IMR-90 (cell line): ENCODE data around the gene FAAP100. TPM values are rescaled to one million over a fixed set of nuclear protein-coding genes. Genes with fewer than 3 reads are reported as not detected.

ENCODE experiments used
- ATAC-seq: fragments of 200-7000 bp; cut with Tn5 transposase; 2 replicates; pipeline ENCODE4 v1.9.1; 2020; ENCODE audit warnings: low read depth, mild to moderate bottlenecking, moderate library complexity
- BruUV-seq: library from RNA; stranded (reverse); fragments of 400-500 nt; replicated peaks from 2 replicates; lab custom pipeline; 2021; lab: Mats Ljungman, UMichigan
- CTCF ChIA-PET: fragments of 300-600 bp; formaldehyde crosslinking; extraction: SDS; loops from one replicate; lab custom pipeline; 2021; ENCODE audit warnings: antibody characterized with exemption; lab: Yijun Ruan, JAX
- POLR2A ChIA-PET: fragments of 300-600 bp; sonication (Branson Sonifier 250); formaldehyde crosslinking; loops from one replicate; lab custom pipeline; 2022; ENCODE audit warnings: antibody characterized with exemption; ENCODE audit not compliant: unreplicated experiment; lab: Charles Lee
- DNase-seq: peaks from one replicate; pipeline ENCODE4 v3.0.0; 2013
- H2AFZ ChIP-seq: replicated peaks from 2 replicates; pipeline ENCODE3; 2013; ENCODE audit warnings: low read length, mild to moderate bottlenecking; ENCODE audit not compliant: poor library complexity
- H2AK5ac ChIP-seq: 2 replicates; pipeline ENCODE4 v1.6.1; 2013; ENCODE audit warnings: low read depth, low read length, inconsistent platforms
- H2AK9ac ChIP-seq: replicated peaks from 2 replicates; pipeline ENCODE3; 2013; ENCODE audit warnings: mild to moderate bottlenecking, low read depth, low read length, moderate library complexity; ENCODE audit not compliant: poor library complexity
- H2BK120ac ChIP-seq: 2 replicates; pipeline ENCODE4 v1.6.1; 2013; ENCODE audit warnings: low read depth, low read length, inconsistent platforms
- H2BK15ac ChIP-seq: 3 replicates; pipeline ENCODE4 v1.6.1; 2013; ENCODE audit warnings: low read depth, low read length, inconsistent platforms
- H2BK20ac ChIP-seq: 2 replicates; pipeline ENCODE4 v1.6.1; 2013; ENCODE audit warnings: low read depth, mild to moderate bottlenecking, inconsistent platforms, low read length, moderate library complexity
- H2BK5ac ChIP-seq: 2 replicates; pipeline ENCODE4 v1.6.1; 2013; ENCODE audit warnings: mild to moderate bottlenecking, low read depth, low read length, inconsistent platforms; ENCODE audit not compliant: poor library complexity, severe bottlenecking
- H3K14ac ChIP-seq: replicated peaks from 2 replicates; pipeline ENCODE4 v1.6.1; 2013; ENCODE audit warnings: low read depth, low read length, inconsistent platforms
- H3K18ac ChIP-seq: 2 replicates; pipeline ENCODE4 v1.6.1; 2013; ENCODE audit warnings: low read depth, low read length, control low read depth
- H3K23ac ChIP-seq: 2 replicates; pipeline ENCODE4 v1.6.1; 2013; ENCODE audit warnings: low read depth, low read length, inconsistent platforms
- H3K27ac ChIP-seq: 2 replicates; pipeline ENCODE4 v1.5.1; 2013; ENCODE audit warnings: mild to moderate bottlenecking, control low read depth, low read length; ENCODE audit not compliant: insufficient read depth
- H3K27me3 ChIP-seq: 2 replicates; pipeline ENCODE4 v1.6.1; 2013; ENCODE audit warnings: low read length; ENCODE audit not compliant: control insufficient read depth, insufficient read depth
- H3K36me3 ChIP-seq: 2 replicates; pipeline ENCODE4 v1.6.1; 2013; ENCODE audit warnings: low read length, mixed read lengths; ENCODE audit not compliant: control insufficient read depth, insufficient read depth
- H3K4ac ChIP-seq: 2 replicates; pipeline ENCODE4 v1.6.1; 2013; ENCODE audit warnings: low read depth, low read length, inconsistent platforms
- H3K4me1 ChIP-seq: 2 replicates; pipeline ENCODE4 v1.6.1; 2013; ENCODE audit warnings: low read length, mixed read lengths; ENCODE audit not compliant: control insufficient read depth, insufficient read depth
- H3K4me2 ChIP-seq: 2 replicates; pipeline ENCODE4 v1.6.1; 2013; ENCODE audit warnings: low read depth, mild to moderate bottlenecking, control low read depth, low read length, moderate library complexity
- H3K4me3 ChIP-seq: 2 replicates; pipeline ENCODE4 v1.5.1; 2013; ENCODE audit warnings: low read depth, mild to moderate bottlenecking, control low read depth, low read length, moderate library complexity; ENCODE audit not compliant: insufficient read depth
- H3K56ac ChIP-seq: 2 replicates; pipeline ENCODE4 v1.6.1; 2013; ENCODE audit warnings: low read length, inconsistent platforms; ENCODE audit not compliant: insufficient read depth; ENCODE audit errors: extremely low read depth
- H3K79me1 ChIP-seq, 2 experiments: 2 replicates each; pipeline ENCODE4 v1.6.1; 2013; ENCODE audit warnings: low read length in 2 of 2, inconsistent platforms in 1 of 2, low read depth in 1 of 2
- H3K9ac ChIP-seq: 2 replicates; pipeline ENCODE4 v1.6.1; 2013; ENCODE audit warnings: low read depth, low read length, control low read depth
- H3K9me1 ChIP-seq: 2 replicates; pipeline ENCODE4 v1.6.1; 2013; ENCODE audit warnings: low read length, inconsistent platforms; ENCODE audit not compliant: insufficient read depth
- H3K9me3 ChIP-seq: 2 replicates; pipeline ENCODE4 v1.6.1; 2013; ENCODE audit warnings: low read length; ENCODE audit not compliant: control insufficient read depth, insufficient read depth
- H4K20me1 ChIP-seq: 2 replicates; pipeline ENCODE4 v1.6.1; 2013; ENCODE audit warnings: low read length, inconsistent platforms; ENCODE audit not compliant: insufficient read depth
- H4K5ac ChIP-seq: 2 replicates; pipeline ENCODE4 v1.6.1; 2013; ENCODE audit warnings: mild to moderate bottlenecking, low read depth, low read length, control low read depth
- H4K8ac ChIP-seq, 2 experiments: 2 replicates each; pipeline ENCODE4 v1.6.1; 2013; ENCODE audit warnings: low read depth in 2 of 2, low read length in 2 of 2, control low read depth in 1 of 2, inconsistent platforms in 1 of 2
- H4K91ac ChIP-seq: 2 replicates; pipeline ENCODE4 v1.6.1; 2013; ENCODE audit warnings: low read depth, low read length, inconsistent platforms; ENCODE audit not compliant: insufficient read depth
- CEBPB ChIP-seq: IDR thresholded peaks from 2 replicates; pipeline ENCODE4 v1.6.1; 2012; ENCODE audit warnings: low read depth, low read length, improper control_type of control experiment
- CTCF ChIP-seq: conservative IDR thresholded peaks from 2 replicates; pipeline ENCODE4 v1.5.1; 2012; ENCODE audit warnings: mild to moderate bottlenecking, low read depth, low read length, improper control_type of control experiment
- ELK1 ChIP-seq: fragments of 150-350 bp; IDR thresholded peaks from 2 replicates; pipeline ENCODE4 v1.6.1; 2016; ENCODE audit warnings: low read depth, mild to moderate bottlenecking, low read length, moderate library complexity, borderline replicate concordance
- FOS ChIP-seq: fragments of 150-350 bp; IDR thresholded peaks from 2 replicates; pipeline ENCODE4 v1.6.1; 2016; ENCODE audit warnings: low read depth, low read length
- MAFK ChIP-seq: IDR thresholded peaks from 2 replicates; pipeline ENCODE4 v1.6.1; 2012; ENCODE audit warnings: low read depth, low read length, improper control_type of control experiment
- MAZ ChIP-seq: IDR thresholded peaks from 2 replicates; pipeline ENCODE4 v1.6.1; 2012; ENCODE audit warnings: low read depth, mild to moderate bottlenecking, low read length, improper control_type of control experiment, moderate library complexity, borderline replicate concordance
- POLR2A ChIP-seq: IDR thresholded peaks from 2 replicates; pipeline ENCODE4 v1.6.1; 2012; ENCODE audit warnings: mild to moderate bottlenecking, low read depth, low read length
- USF2 ChIP-seq: fragments of 150-350 bp; IDR thresholded peaks from 2 replicates; pipeline ENCODE4 v1.6.1; 2017; ENCODE audit warnings: mild to moderate bottlenecking, antibody characterized with exemption, low read length, low read depth
- WGBS, 2 experiments: methylation state at CpG; one replicate each; pipeline versions ENCODE4 v1.1.5 to v1.1.7; 2013; ENCODE audit warnings: missing lambda C conversion rate in 2 of 2; ENCODE audit not compliant: insufficient read length in 1 of 2; ENCODE audit errors: extremely low coverage in 2 of 2; 5-methylcytosine and 5-hydroxymethylcytosine counted together
- dilution Hi-C: fragments of 300-500 bp; cut with HindIII; formaldehyde crosslinking; loops from one replicate; pipeline ENCODE4 v1.14.3; 2018; ENCODE audit warnings: low sequenced_read_pairs; ENCODE audit not compliant: unreplicated experiment
- in situ Hi-C: fragments of 300-500 bp; cut with MboI; formaldehyde crosslinking; loops from 3 replicates; pipeline ENCODE4 v1.14.3; 2019; ENCODE audit warnings: low sequenced_read_pairs, inconsistent platforms, mixed read lengths
- intact Hi-C: fragments of 100-400 bp; cut with micrococcal nuclease; formaldehyde crosslinking; loops from 2 replicates; pipeline ENCODE4 v1.10.0; 2022
- polyA plus RNA-seq, 3 experiments: library from polyadenylated mRNA; depleted of rRNA; stranded (reverse); fragments of >200 nt; gene quantifications; 2 replicates each; pipeline ENCODE4 v1.2.3, GENCODE V29; 2012; ENCODE audit warnings: low replicate concordance in 1 of 3
- total RNA-seq: library from RNA; depleted of rRNA; stranded (reverse); fragments of >200 nt; gene quantifications from 2 replicates; pipeline ENCODE4 v1.2.3, GENCODE V29; 2012

Gene FAAP100
- total and polyA plus RNA-seq, 2 of the 4 experiments (the other 2 are of a cell fraction): 7.9 to 24.8 TPM

GRCh38 chr17:81512562-81513371 lies 39.4 kb downstream of the FAAP100 start, which contains the start of gene ACTG1:
ACTG1 (minus strand) TSS chr17:81512799; CDS start chr17:81512354, 445 bp downstream.
- Histone ChIP-seq H3K18ac (peak within 1 kb of the TSS; percentile 72), H4K20me1 (peaks cover 62% of the 10 kb centered on the region), H3K4ac (peak within 1 kb of the TSS; percentile 99), H3K56ac (peak within 1 kb of the TSS; percentile 94), H2AK5ac (peak within 1 kb of the TSS; percentile 99), H3K27ac (peak within 1 kb of the TSS; percentile 99), H3K27me3 (no peaks in the 10 kb centered on the region), H2BK15ac (peak within 1 kb of the TSS; percentile 76; the same call in 1 of the 3 replicates), H3K4me3 (peak within 1 kb of the TSS; percentile 79), H3K36me3 (peaks cover 37% of the 10 kb centered on the region), H3K4me1 (peaks cover 14% of the 10 kb centered on the region), H3K14ac (peak within 1 kb of the TSS; percentile 93), H3K9me1 (no peaks in the 10 kb centered on the region), H2BK5ac (peak within 1 kb of the TSS; percentile 95), H3K9me3 (no peaks in the 10 kb centered on the region), H3K79me1 (peaks cover 3 to 60% of the 10 kb centered on the region in 2 experiments; a peak in 3 of 4 replicates), H3K23ac (peak within 1 kb of the TSS; percentile 86), H4K8ac (peak within 1 kb of the TSS; percentile 92 to 96), H2AFZ (peak within 1 kb of the TSS; percentile 86), H3K4me2 (peak within 1 kb of the TSS; percentile 84), H2BK120ac (peak within 1 kb of the TSS; percentile 90), H4K91ac (peak within 1 kb of the TSS; percentile 99), H2AK9ac (peak within 1 kb of the TSS; percentile 100), H3K9ac (peak within 1 kb of the TSS; percentile 98), H4K5ac (peak within 1 kb of the TSS; percentile 74), H2BK20ac (no peak within 1 kb of the TSS; the same call in 1 of the 2 replicates)
- no TSS peak for BruUV-seq
- intact Hi-C loops (no loop called here), in situ Hi-C loops (no loop called here), dilution Hi-C loops (no loop called here)
- ATAC-seq (peak; percentile 25), DNase-seq (peak; percentile 91)
- POLR2A ChIA-PET: interaction anchor here (0.5 to 1.1 kb wide), 9 partner anchors 15 to 167 kb away, joined by 3 to 7 read pairs (median 3); partner anchors contain the start of gene BAHCC1
- CTCF ChIA-PET: no interaction called here
- WGBS, 2 experiments: 1% methylated on average over 56 of the region's 111 CpGs; no CpG with 5 or more reads in 1 of the 2 experiments
- TF ChIP-seq MAFK (no peak), CEBPB (no peak), USF2 (peak; percentile 90), ELK1 (no peak), MAZ (peak; percentile 59; the same call in 1 of the 2 replicates), CTCF (no peak), POLR2A (peak; percentile 99), FOS (no peak)
